H9 (cell line): ENCODE results near the gene KAT6B. TPM values are rescaled to one million over a fixed set of nuclear protein-coding genes. Genes with fewer than 3 reads are reported as not detected.

ENCODE experiments used
- DNase-seq: peaks from one replicate; pipeline ENCODE4 v3.0.0-alpha.2; 2017
- H2AFZ ChIP-seq: one replicate; pipeline ENCODE4 v1.6.1; 2013; ENCODE audit warnings: mild to moderate bottlenecking, low read length, control low read depth, moderate library complexity
- H2AK5ac ChIP-seq: 2 replicates; pipeline ENCODE4 v1.6.1; 2013; ENCODE audit warnings: low read length, control low read depth, mixed read lengths; ENCODE audit not compliant: insufficient read length
- H2BK120ac ChIP-seq: one replicate; pipeline ENCODE4 v1.6.1; 2013; ENCODE audit warnings: low read depth, mild to moderate bottlenecking, low read length, control low read depth, inconsistent platforms; ENCODE audit not compliant: poor library complexity, severe bottlenecking
- H2BK12ac ChIP-seq: 2 replicates; pipeline ENCODE4 v1.6.1; 2013; ENCODE audit warnings: low read length, control low read depth, mixed read lengths, low read depth; ENCODE audit not compliant: insufficient read length
- H2BK15ac ChIP-seq: 2 replicates; pipeline ENCODE4 v1.6.1; 2013; ENCODE audit warnings: low read depth, low read length, control low read depth
- H2BK20ac ChIP-seq: one replicate; pipeline ENCODE4 v1.6.1; 2013; ENCODE audit warnings: low read depth, mild to moderate bottlenecking, low read length, control low read depth, inconsistent platforms; ENCODE audit not compliant: poor library complexity, severe bottlenecking
- H2BK5ac ChIP-seq: 2 replicates; pipeline ENCODE4 v1.6.1; 2013; ENCODE audit warnings: low read length, control low read depth, mixed read lengths; ENCODE audit not compliant: insufficient read length
- H3K14ac ChIP-seq: 2 replicates; pipeline ENCODE4 v1.6.1; 2013; ENCODE audit warnings: low read length, control low read depth; ENCODE audit not compliant: insufficient read depth
- H3K18ac ChIP-seq: 2 replicates; pipeline ENCODE4 v1.6.1; 2013; ENCODE audit warnings: low read depth, mild to moderate bottlenecking, mixed read lengths, low read length, control low read depth; ENCODE audit not compliant: insufficient read length
- H3K23ac ChIP-seq: 2 replicates; pipeline ENCODE4 v1.6.1; 2013; ENCODE audit warnings: low read length, control low read depth, mixed read lengths, low read depth; ENCODE audit not compliant: insufficient read length
- H3K23me2 ChIP-seq: 2 replicates; pipeline ENCODE4 v1.6.1; 2013; ENCODE audit warnings: low read depth, mild to moderate bottlenecking, mixed read lengths, low read length, control low read depth; ENCODE audit not compliant: insufficient read length, poor library complexity, severe bottlenecking
- H3K27ac ChIP-seq: 2 replicates; pipeline ENCODE4 v1.5.1; 2013; ENCODE audit warnings: low read length, control low read depth, mixed read lengths, low read depth; ENCODE audit not compliant: insufficient read length
- H3K27me3 ChIP-seq: 2 replicates; pipeline ENCODE4 v1.6.1; 2013; ENCODE audit warnings: low read length, control low read depth, inconsistent platforms; ENCODE audit not compliant: insufficient read depth
- H3K4ac ChIP-seq: 2 replicates; pipeline ENCODE4 v1.6.1; 2013; ENCODE audit warnings: low read depth, mild to moderate bottlenecking, control low read depth, inconsistent platforms, low read length, moderate library complexity
- H3K4me1 ChIP-seq: 2 replicates; pipeline ENCODE4 v1.6.1; 2013; ENCODE audit warnings: low read length, control low read depth, inconsistent platforms; ENCODE audit not compliant: insufficient read depth
- H3K4me2 ChIP-seq: 2 replicates; pipeline ENCODE4 v1.6.1; 2013; ENCODE audit warnings: low read length, control low read depth, mixed read lengths; ENCODE audit not compliant: insufficient read length, insufficient read depth
- H3K56ac ChIP-seq: 2 replicates; pipeline ENCODE4 v1.6.1; 2013; ENCODE audit warnings: low read depth, mild to moderate bottlenecking, mixed read lengths, low read length, control low read depth; ENCODE audit not compliant: insufficient read length
- H3K79me1 ChIP-seq: 2 replicates; pipeline ENCODE4 v1.6.1; 2013; ENCODE audit warnings: low read depth, mild to moderate bottlenecking, moderate library complexity, low read length, control low read depth, inconsistent platforms; ENCODE audit not compliant: insufficient read depth, poor library complexity, severe bottlenecking
- H3K79me2 ChIP-seq: 2 replicates; pipeline ENCODE4 v1.6.1; 2013; ENCODE audit warnings: low read length, control low read depth, inconsistent platforms; ENCODE audit not compliant: insufficient read depth
- H3K9ac ChIP-seq: 2 replicates; pipeline ENCODE4 v1.6.1; 2013; ENCODE audit warnings: low read length, control low read depth, mixed read lengths; ENCODE audit not compliant: insufficient read length; ENCODE audit errors: extremely low read depth
- H3K9me3 ChIP-seq: one replicate; pipeline ENCODE4 v1.6.1; 2013; ENCODE audit warnings: low read depth, low read length, inconsistent platforms; ENCODE audit not compliant: control insufficient read depth
- H3T11ph ChIP-seq: one replicate; pipeline ENCODE4 v1.6.1; 2013; ENCODE audit warnings: mild to moderate bottlenecking, low read length, control low read depth, inconsistent platforms
- H4K20me1 ChIP-seq: one replicate; pipeline ENCODE4 v1.6.1; 2013; ENCODE audit not compliant: control insufficient read depth, insufficient read length, insufficient read depth
- H4K5ac ChIP-seq: 2 replicates; pipeline ENCODE4 v1.6.1; 2013; ENCODE audit warnings: low read depth, mild to moderate bottlenecking, mixed read lengths, low read length, control low read depth; ENCODE audit not compliant: insufficient read length
- H4K8ac ChIP-seq: replicated peaks from 2 replicates; pipeline ENCODE4 v1.6.1; 2013; ENCODE audit warnings: low read length, control low read depth, mixed read lengths, low read depth; ENCODE audit not compliant: insufficient read length
- H4K91ac ChIP-seq: 2 replicates; pipeline ENCODE4 v1.6.1; 2013; ENCODE audit warnings: low read depth, mild to moderate bottlenecking, moderate library complexity, mixed read lengths, low read length, control low read depth; ENCODE audit not compliant: insufficient read length
- H3K27ac Mint-ChIP-seq, 3 experiments: 2 replicates in 2 of 3; 3 replicates in 1 of 3; pipeline ENCODE4 v1.8.0; 2020 to 2021; ENCODE audit warnings: mixed read lengths in 3 of 3, mild to moderate bottlenecking in 1 of 3, moderate library complexity in 1 of 3
- H3K27me3 Mint-ChIP-seq: 2 replicates; pipeline ENCODE4 v1.8.0; 2021; ENCODE audit warnings: low read depth, mild to moderate bottlenecking, moderate library complexity, mixed read lengths
- H3K36me3 Mint-ChIP-seq, 3 experiments: 2 replicates in 2 of 3; 3 replicates in 1 of 3; pipeline ENCODE4 v1.8.0; 2020 to 2021; ENCODE audit warnings: low read depth in 3 of 3, mixed read lengths in 3 of 3; ENCODE audit not compliant: insufficient read depth in 1 of 3
- H3K4me1 Mint-ChIP-seq, 2 experiments: 2 replicates each; pipeline ENCODE4 v1.8.0; 2020; ENCODE audit warnings: mixed read lengths in 2 of 2
- H3K4me3 Mint-ChIP-seq, 2 experiments: 2 replicates in 1 of 2; 3 replicates in 1 of 2; pipeline ENCODE4 v1.8.0; 2020 to 2021; ENCODE audit warnings: mild to moderate bottlenecking in 2 of 2, mixed read lengths in 2 of 2, moderate library complexity in 1 of 2
- H3K9me3 Mint-ChIP-seq, 2 experiments: 2 replicates in 1 of 2; 3 replicates in 1 of 2; pipeline ENCODE4 v1.8.0; 2020; ENCODE audit warnings: mild to moderate bottlenecking in 2 of 2, mixed read lengths in 2 of 2, moderate library complexity in 1 of 2
- WGBS: extraction: QIAGEN DNeasy Blood & Tissue Kit; methylation state at CpG from one replicate; pipeline ENCODE4 v1.1.7; 2013; ENCODE audit warnings: missing lambda C conversion rate, low lambda C conversion rate, mixed read lengths; ENCODE audit not compliant: insufficient read length; ENCODE audit errors: extremely low coverage; 5-methylcytosine and 5-hydroxymethylcytosine counted together
- total RNA-seq: library from RNA; stranded (reverse); gene quantifications from 2 replicates; pipeline ENCODE4 v1.2.1, GENCODE V29; 2021
- TF ChIP-seq, protein P1 (sequence below): fragments of 200-600 bp; sonication (generic); conservative IDR thresholded peaks from 3 replicates; pipeline ENCODE4 v1.8.0; 2021; ENCODE audit warnings: antibody characterized with exemption, mild to moderate bottlenecking

KAT6B gene
- total RNA-seq, 1 experiment from 2014 or later, result 34.2 TPM

- H3K18ac ChIP-seq, result no peak overlapping the region
- H2BK120ac ChIP-seq, result no peak overlapping the region
- H2BK20ac ChIP-seq, result no peak overlapping the region
- H4K20me1 ChIP-seq, result no peaks in the 10 kb centered on the region
- H3K27ac ChIP-seq, result no peak overlapping the region
- H2BK15ac ChIP-seq, result no peak overlapping the region
- H2BK5ac ChIP-seq, result no peak overlapping the region
- H2AFZ ChIP-seq, result no peak overlapping the region
- no peaks in the 10 kb centered on the region for H3K23me2 ChIP-seq
- H4K8ac ChIP-seq, result no peak overlapping the region
- no peak overlapping the region for H3K9ac ChIP-seq
- no peaks in the 10 kb centered on the region for H3K4me1 ChIP-seq
- Mint-ChIP-seq H3K4me1 (peaks cover 2% of the 10 kb centered on the region in 2 experiments), H3K4me3 (no peak overlapping the region), H3K27ac (no peak overlapping the region), H3K9me3 (no peaks in the 10 kb centered on the region), H3K36me3 (no peaks in the 10 kb centered on the region; a peak in 2 of 7 replicates), H3K27me3 (no peaks in the 10 kb centered on the region)
- no CpG with 5 or more reads among the region's 7 CpGs for WGBS
- no peak overlapping the region for H3K56ac ChIP-seq
- H2AK5ac ChIP-seq, result no peak overlapping the region
- no peak for DNase-seq
- H3K79me2 ChIP-seq, result no peaks in the 10 kb centered on the region
- no peak overlapping the region for H3K14ac ChIP-seq
- no peaks in the 10 kb centered on the region for H3K27me3 ChIP-seq
- H3T11ph ChIP-seq, result no peak overlapping the region
- no peak overlapping the region for H3K4me2 ChIP-seq
- TF ChIP-seq, protein P1, sequence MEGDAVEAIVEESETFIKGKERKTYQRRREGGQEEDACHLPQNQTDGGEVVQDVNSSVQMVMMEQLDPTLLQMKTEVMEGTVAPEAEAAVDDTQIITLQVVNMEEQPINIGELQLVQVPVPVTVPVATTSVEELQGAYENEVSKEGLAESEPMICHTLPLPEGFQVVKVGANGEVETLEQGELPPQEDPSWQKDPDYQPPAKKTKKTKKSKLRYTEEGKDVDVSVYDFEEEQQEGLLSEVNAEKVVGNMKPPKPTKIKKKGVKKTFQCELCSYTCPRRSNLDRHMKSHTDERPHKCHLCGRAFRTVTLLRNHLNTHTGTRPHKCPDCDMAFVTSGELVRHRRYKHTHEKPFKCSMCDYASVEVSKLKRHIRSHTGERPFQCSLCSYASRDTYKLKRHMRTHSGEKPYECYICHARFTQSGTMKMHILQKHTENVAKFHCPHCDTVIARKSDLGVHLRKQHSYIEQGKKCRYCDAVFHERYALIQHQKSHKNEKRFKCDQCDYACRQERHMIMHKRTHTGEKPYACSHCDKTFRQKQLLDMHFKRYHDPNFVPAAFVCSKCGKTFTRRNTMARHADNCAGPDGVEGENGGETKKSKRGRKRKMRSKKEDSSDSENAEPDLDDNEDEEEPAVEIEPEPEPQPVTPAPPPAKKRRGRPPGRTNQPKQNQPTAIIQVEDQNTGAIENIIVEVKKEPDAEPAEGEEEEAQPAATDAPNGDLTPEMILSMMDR, result no peak
- no peaks in the 10 kb centered on the region for H3K9me3 ChIP-seq
- H3K23ac ChIP-seq, result no peak overlapping the region
- H2BK12ac ChIP-seq, result no peak overlapping the region
- H3K4ac ChIP-seq, result no peak overlapping the region
- H3K79me1 ChIP-seq, result peaks cover 2% of the 10 kb centered on the region
- H4K5ac ChIP-seq, result no peak overlapping the region
- H4K91ac ChIP-seq, result no peak overlapping the region
Measured at GRCh38 chr10:74881253-74881884, 55.0 kb downstream of the KAT6B start.
